ENCODE measurements around the gene ACP7. TPM values are rescaled to one million over a fixed set of nuclear protein-coding genes. Genes with fewer than 3 reads are reported as not detected.

ACP7 gene
- total and polyA plus RNA-seq, 2 of the 4 experiments (the other 2 are of a cell fraction), result not detected

GRCh38 chr19:39136225-39136940 is 52.2 kb downstream of the ACP7 start:
- H3K4me1 ChIP-seq (ENCODE audit: control insufficient read depth, insufficient read depth, low read length), result peaks cover 15% of the 10 kb centered on the region; the same call in 1 of the 2 replicates
- H3K4me2 ChIP-seq (ENCODE audit: low read depth, low read length), result no peak overlapping the region
- dilution Hi-C loops (cut with HindIII; ENCODE audit: low sequenced_read_pairs, unreplicated experiment), result no loop called here
- WGBS, 2 experiments (ENCODE audit: extremely low coverage in 2 of 2, insufficient read length in 1 of 2), result 93% methylated on average over 5 of the region's 12 CpGs; no CpG with 5 or more reads in 1 of the 2 experiments
- no peak overlapping the region for H2BK120ac ChIP-seq (ENCODE audit: low read depth, low read length)
- H3K9ac ChIP-seq (ENCODE audit: low read depth, low read length), result no peak overlapping the region
- no TSS peak for BruUV-seq (replicated peaks)
- H3K23ac ChIP-seq (ENCODE audit: low read depth, low read length), result no peak overlapping the region
- ATAC-seq (ENCODE audit: low read depth), result no peak
- no peak overlapping the region for H3K18ac ChIP-seq (ENCODE audit: low read depth, low read length)
- no peak overlapping the region for H4K91ac ChIP-seq (ENCODE audit: insufficient read depth, low read depth, low read length)
- H3K4ac ChIP-seq (ENCODE audit: low read depth, low read length), result no peak overlapping the region
- no peak overlapping the region for H3K27ac ChIP-seq (ENCODE audit: insufficient read depth, low read length)
- intact Hi-C loops (cut with micrococcal nuclease), result no loop called here
- DNase-seq, result no peak
- 0 out of 2 replicates have a peak overlapping the region, but pooled peaks have one; percentile 29 for H3K14ac ChIP-seq (replicated peaks; ENCODE audit: low read depth, low read length)
- H3K9me3 ChIP-seq (ENCODE audit: control insufficient read depth, insufficient read depth, low read length), result no peaks in the 10 kb centered on the region
- ChIA-PET CTCF (no interaction called here), POLR2A (ENCODE audit: unreplicated experiment) (no interaction called here)
- H3K36me3 ChIP-seq (ENCODE audit: control insufficient read depth, insufficient read depth, low read length), result no peaks in the 10 kb centered on the region
- no peak overlapping the region for H2BK5ac ChIP-seq (ENCODE audit: low read depth, low read length, poor library complexity, severe bottlenecking)
- peak overlapping the region; percentile 45 for H2AFZ ChIP-seq (replicated peaks; ENCODE audit: low read length, poor library complexity)
- H3K79me1 ChIP-seq (ENCODE audit: low read depth in 1 of 2, low read length in 2 of 2), result peaks cover 44 to 92% of the 10 kb centered on the region in 2 experiments
- peaks cover 62% of the 10 kb centered on the region for H4K20me1 ChIP-seq (ENCODE audit: insufficient read depth, low read length)
- H4K5ac ChIP-seq (ENCODE audit: low read depth, low read length), result no peak overlapping the region
- H4K8ac ChIP-seq (ENCODE audit: low read depth in 2 of 2, low read length in 2 of 2), result no peak overlapping the region
- no peaks in the 10 kb centered on the region for H3K27me3 ChIP-seq (ENCODE audit: control insufficient read depth, insufficient read depth, low read length)
- no peak overlapping the region for H2BK20ac ChIP-seq (ENCODE audit: low read depth, low read length)
- no peak overlapping the region for H3K4me3 ChIP-seq (ENCODE audit: insufficient read depth, low read depth, low read length)
- TF ChIP-seq FOS (IDR thresholded peaks at IDR 0.05; ENCODE audit: low read depth, low read length) (no peak), RCOR1 (IDR thresholded peaks at IDR 0.05; ENCODE audit: insufficient replicate concordance, low read length) (no peak), RFX5 (IDR thresholded peaks at IDR 0.05; ENCODE audit: low read depth, low read length) (no peak), BHLHE40 (IDR thresholded peaks at IDR 0.05; ENCODE audit: low read depth, low read length) (no peak), SMC3 (IDR thresholded peaks at IDR 0.05; ENCODE audit: low read depth, low read length) (no peak), CEBPB (IDR thresholded peaks at IDR 0.05; ENCODE audit: low read depth, low read length) (no peak), CHD1 (IDR thresholded peaks at IDR 0.05; ENCODE audit: low read depth, low read length) (no peak), ELK1 (IDR thresholded peaks at IDR 0.05; ENCODE audit: borderline replicate concordance, low read depth, low read length) (no peak), USF2 (IDR thresholded peaks at IDR 0.05; ENCODE audit: low read depth, low read length) (no peak), POLR2A (IDR thresholded peaks at IDR 0.05; ENCODE audit: low read depth, low read length) (no peak), CTCF (conservative IDR thresholded peaks at IDR 0.05; ENCODE audit: low read depth, low read length) (no peak), RAD21 (IDR thresholded peaks at IDR 0.05; ENCODE audit: low read length) (no peak), MXI1 (IDR thresholded peaks at IDR 0.05; ENCODE audit: borderline replicate concordance, low read depth, low read length) (no peak), MAZ (IDR thresholded peaks at IDR 0.05; ENCODE audit: borderline replicate concordance, low read depth, low read length) (no peak), MAFK (IDR thresholded peaks at IDR 0.05; ENCODE audit: low read depth, low read length) (no peak), NFE2L2 (IDR thresholded peaks at IDR 0.05; ENCODE audit: low read depth, low read length) (no peak)
- peaks cover 9% of the 10 kb centered on the region; the same call in 1 of the 2 replicates for H3K9me1 ChIP-seq (ENCODE audit: insufficient read depth, low read length)
- no peak overlapping the region for H2AK5ac ChIP-seq (ENCODE audit: low read depth, low read length)
- H3K56ac ChIP-seq (ENCODE audit: extremely low read depth, insufficient read depth, low read length), result no peak overlapping the region
- in situ Hi-C loops (cut with MboI; ENCODE audit: low sequenced_read_pairs), result no loop called here
- peak overlapping the region; percentile 47 for H2AK9ac ChIP-seq (replicated peaks; ENCODE audit: low read depth, low read length, poor library complexity)
- H2BK15ac ChIP-seq (ENCODE audit: low read depth, low read length), result no peak overlapping the region
